ENCODE data around the gene TMEM119.
"Not testable (repeated sequence)": the region's sequence is repeated elsewhere in the genome, so short reads cannot be mapped to it uniquely, and the experiment has no call there.

Gene TMEM119

GRCh38 chr12:108583991-108584390 lies 13.9 kb downstream of the TMEM119 start:
- H3K36me3 Mint-ChIP-seq = no peaks in the 10 kb centered on the region
- H3K4me3 Mint-ChIP-seq = no peak overlapping the region
- DNase-seq = no peak
- CTCF ChIA-PET = no interaction called here
- H3K9me3 Mint-ChIP-seq = peaks cover 2% of the 10 kb centered on the region
- peaks cover 4% of the 10 kb centered on the region for H3K27me3 Mint-ChIP-seq
- no peaks in the 10 kb centered on the region for H3K4me1 Mint-ChIP-seq
- no peak overlapping the region for H3K27ac Mint-ChIP-seq

GRCh38 chr12:108582978-108583770 lies 14.7 kb downstream of the TMEM119 start:
- Mint-ChIP-seq H3K27ac (no peak overlapping the region), H3K27me3 (peaks cover 8% of the 10 kb centered on the region), H3K36me3 (no peaks in the 10 kb centered on the region), H3K9me3 (peaks cover 4% of the 10 kb centered on the region), H3K4me3 (no peak overlapping the region), H3K4me1 (no peaks in the 10 kb centered on the region)
- DNase-seq = no peak
- CTCF ChIA-PET = no interaction called here

DNA sequence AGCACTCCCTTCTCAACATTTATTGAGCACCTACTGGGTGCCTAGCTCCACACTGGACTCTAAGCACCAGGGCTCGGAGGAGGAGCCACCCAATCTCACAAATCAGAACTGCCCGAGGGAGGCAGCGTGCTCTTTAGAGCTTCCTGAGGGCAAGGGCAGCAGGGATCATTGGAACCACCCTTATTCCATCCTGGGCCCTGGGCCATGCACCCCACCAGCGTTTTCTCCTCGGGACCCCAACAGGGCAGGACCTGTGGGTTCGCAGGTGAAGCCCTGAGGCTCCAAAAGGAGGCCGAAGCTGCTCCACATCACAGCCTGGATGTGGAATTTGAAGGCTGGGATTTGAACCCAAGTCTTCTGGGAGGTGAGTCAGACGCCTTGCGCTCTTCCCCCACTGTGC lies 15.4 kb downstream of the TMEM119 start:
- Mint-ChIP-seq H3K4me3 (no peak overlapping the region), H3K4me1 (no peaks in the 10 kb centered on the region), H3K27ac (no peak overlapping the region), H3K9me3 (peaks cover 4% of the 10 kb centered on the region), H3K27me3 (peaks cover 8% of the 10 kb centered on the region), H3K36me3 (no peaks in the 10 kb centered on the region)
- CTCF ChIA-PET = interaction anchor here (0.9 kb wide), 1 partner anchor 34 kb away, joined by 4 read pairs; no protein-coding TSS in a partner anchor
- DNase-seq = no peak

GRCh38 chr12:108581311-108582227 lies 16.3 kb downstream of the TMEM119 start:
- Mint-ChIP-seq H3K27ac (no peak overlapping the region), H3K4me3 (no peak overlapping the region), H3K36me3 (no peaks in the 10 kb centered on the region), H3K27me3 (peaks cover 13% of the 10 kb centered on the region), H3K4me1 (peaks cover 3% of the 10 kb centered on the region), H3K9me3 (peaks cover 4% of the 10 kb centered on the region)
- CTCF ChIA-PET = interaction anchor here (0.9 kb wide), 1 partner anchor 35 kb away, joined by 4 read pairs; no protein-coding TSS in a partner anchor
- no peak for DNase-seq

- H3K4me1 Mint-ChIP-seq = peaks cover 11% of the 10 kb centered on the region
Observed at GRCh38 chr12:108580531-108580930, 17.4 kb downstream of the TMEM119 start.

GRCh38 chr12:108578813-108579212 lies 19.1 kb downstream of the TMEM119 start:
- Mint-ChIP-seq H3K4me3 (no peak overlapping the region), H3K27me3 (peaks cover 14% of the 10 kb centered on the region), H3K36me3 (no peaks in the 10 kb centered on the region), H3K27ac (peak overlapping the region; percentile 17), H3K9me3 (peaks cover 4% of the 10 kb centered on the region), H3K4me1 (peaks cover 27% of the 10 kb centered on the region)
- CTCF ChIA-PET = no interaction called here
- DNase-seq = no peak

More at GRCh38 chr12:108580531-108580930, 17.4 kb downstream of the TMEM119 start:
- Mint-ChIP-seq H3K27ac (no peak overlapping the region), H3K9me3 (peaks cover 4% of the 10 kb centered on the region), H3K27me3 (peaks cover 13% of the 10 kb centered on the region), H3K36me3 (no peaks in the 10 kb centered on the region), H3K4me3 (no peak overlapping the region)
- DNase-seq = no peak
- CTCF ChIA-PET = no interaction called here

DNA sequence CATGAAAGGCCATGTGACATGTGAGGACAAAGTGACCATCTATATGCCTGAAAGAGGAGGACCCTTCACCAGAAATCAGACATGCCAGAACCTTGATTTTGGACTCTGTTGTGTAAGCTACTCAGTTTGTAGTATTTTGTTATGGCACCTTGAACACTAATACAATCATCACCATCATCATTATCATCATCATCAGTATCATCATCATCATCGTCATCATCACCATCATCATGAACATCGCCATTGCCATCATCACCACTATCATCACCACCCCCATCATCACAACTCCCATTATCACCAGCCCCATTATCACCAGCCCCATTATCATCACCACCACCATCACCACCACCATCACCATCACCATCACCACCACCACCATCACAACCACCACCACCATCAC lies 19.6 kb downstream of the TMEM119 start:
- H3K27me3 Mint-ChIP-seq = peaks cover 14% of the 10 kb centered on the region

DNA sequence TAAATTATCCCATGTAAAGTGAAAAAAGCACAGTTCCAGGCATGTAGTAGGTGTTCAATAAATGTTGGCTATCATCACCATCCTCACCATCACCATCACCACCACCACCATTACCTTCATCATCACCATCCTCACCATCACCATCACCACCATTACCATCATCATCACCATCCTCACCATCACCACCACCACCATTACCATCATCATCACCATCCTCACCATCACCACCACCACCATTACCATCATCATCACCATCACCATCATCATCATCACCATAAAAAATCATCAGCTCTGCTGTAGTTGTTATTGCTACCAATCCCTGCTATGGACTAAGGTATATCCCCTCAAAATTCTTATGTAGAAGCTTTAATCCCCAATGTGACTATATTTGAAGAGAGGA lies 20.4 kb downstream of the TMEM119 start:
- CTCF ChIA-PET = interaction anchor here (1.0 to 4.0 kb wide), 2 partner anchors 17 to 42 kb away, joined by 3 to 23 read pairs; no protein-coding TSS in a partner anchor
- H3K27me3 Mint-ChIP-seq = peaks cover 14% of the 10 kb centered on the region
- H3K9me3 Mint-ChIP-seq = peaks cover 4% of the 10 kb centered on the region
- no peak overlapping the region for H3K27ac Mint-ChIP-seq
- no peaks in the 10 kb centered on the region for H3K36me3 Mint-ChIP-seq
- H3K4me3 Mint-ChIP-seq = no peak overlapping the region
- no peak for DNase-seq
- peaks cover 32% of the 10 kb centered on the region for H3K4me1 Mint-ChIP-seq

More for the DNA sequence above, 19.6 kb downstream of the TMEM119 start:
- peaks cover 31% of the 10 kb centered on the region for H3K4me1 Mint-ChIP-seq
- no peak overlapping the region for H3K27ac Mint-ChIP-seq
- DNase-seq = no peak
- CTCF ChIA-PET = interaction anchor here (4.0 kb wide), 1 partner anchor 41 kb away, joined by 23 read pairs; no protein-coding TSS in a partner anchor
- no peaks in the 10 kb centered on the region for H3K36me3 Mint-ChIP-seq
- H3K4me3 Mint-ChIP-seq = no peak overlapping the region
- peaks cover 4% of the 10 kb centered on the region for H3K9me3 Mint-ChIP-seq

DNA sequence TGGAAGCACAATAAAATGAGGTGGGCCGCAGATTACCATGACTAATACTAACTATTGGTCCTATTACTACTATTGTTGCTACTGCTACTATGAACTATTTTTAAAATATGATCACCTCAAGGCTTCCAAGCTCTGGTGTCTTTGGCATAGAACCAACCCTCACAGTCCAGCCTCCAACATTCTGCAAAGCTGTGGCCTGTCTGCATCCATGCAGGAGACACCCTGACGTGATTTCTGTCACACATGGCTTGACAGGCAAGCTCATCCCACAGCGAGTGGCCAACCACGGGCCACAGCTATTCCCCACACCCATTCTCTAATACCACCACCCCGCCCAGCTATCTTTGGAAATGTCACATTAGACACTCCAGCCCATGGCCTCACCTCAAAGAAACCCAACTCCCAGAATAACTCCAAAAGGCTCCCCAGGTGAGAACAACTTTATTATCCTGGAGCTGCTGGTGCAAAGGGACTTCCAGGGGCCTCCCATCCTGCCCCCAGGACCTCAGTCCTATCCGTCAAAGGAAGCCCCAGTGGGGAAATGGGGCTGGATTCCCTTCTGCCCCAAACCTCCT lies 21.1 kb downstream of the TMEM119 start:
- Mint-ChIP-seq H3K36me3 (no peaks in the 10 kb centered on the region), H3K4me1 (peaks cover 37% of the 10 kb centered on the region), H3K9me3 (peaks cover 4% of the 10 kb centered on the region), H3K27ac (no peak overlapping the region), H3K27me3 (peaks cover 14% of the 10 kb centered on the region), H3K4me3 (no peak overlapping the region)
- CTCF ChIA-PET = interaction anchor here (1.0 to 4.0 kb wide), 2 partner anchors 18 to 42 kb away, joined by 3 to 23 read pairs; no protein-coding TSS in a partner anchor
- DNase-seq = no peak

DNA sequence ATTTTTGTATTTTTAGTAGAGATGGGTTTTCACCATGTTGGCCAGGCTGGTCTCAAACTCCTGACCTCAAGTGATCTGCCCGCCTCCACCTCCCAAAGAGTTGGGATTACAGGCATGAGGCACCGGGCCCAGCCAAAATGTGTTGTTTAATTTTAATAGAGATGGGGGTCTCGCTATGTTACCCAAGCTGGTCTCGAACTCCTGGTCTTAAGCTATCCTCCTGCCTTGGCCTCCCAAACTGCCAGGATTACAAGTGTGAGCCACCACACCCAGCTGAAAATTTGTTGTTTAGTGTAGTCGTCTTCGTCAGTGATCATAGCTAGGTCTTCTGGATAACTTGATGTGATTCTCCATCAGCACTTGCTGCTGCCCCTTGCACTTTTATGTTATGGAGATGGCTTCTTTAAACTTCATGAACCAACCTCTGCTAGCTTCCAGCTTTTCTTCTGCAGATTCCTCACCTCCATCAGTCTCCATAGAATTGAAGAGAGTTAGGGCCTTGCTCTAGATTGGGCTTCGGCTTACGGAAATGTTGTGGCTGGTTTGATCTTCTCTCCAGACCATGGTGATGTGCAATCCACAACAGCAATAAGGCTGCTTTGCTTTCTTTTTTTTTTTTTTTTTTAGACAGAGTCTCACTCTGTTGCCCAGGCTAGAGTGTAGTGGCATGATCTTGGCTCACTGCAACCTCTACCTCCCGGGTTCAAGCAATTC lies 22.5 kb downstream of the TMEM119 start:
- Mint-ChIP-seq H3K36me3 (peaks cover 5% of the 10 kb centered on the region), H3K27me3 (peaks cover 14% of the 10 kb centered on the region), H3K27ac (peak overlapping the region; percentile 80), H3K9me3 (peaks cover 4% of the 10 kb centered on the region), H3K4me1 (peaks cover 46% of the 10 kb centered on the region), H3K4me3 (no peak overlapping the region)
- CTCF ChIA-PET = interaction anchor here (1.0 to 4.0 kb wide), 2 partner anchors 20 to 44 kb away, joined by 3 to 23 read pairs; no protein-coding TSS in a partner anchor
- DNase-seq = no peak

DNA sequence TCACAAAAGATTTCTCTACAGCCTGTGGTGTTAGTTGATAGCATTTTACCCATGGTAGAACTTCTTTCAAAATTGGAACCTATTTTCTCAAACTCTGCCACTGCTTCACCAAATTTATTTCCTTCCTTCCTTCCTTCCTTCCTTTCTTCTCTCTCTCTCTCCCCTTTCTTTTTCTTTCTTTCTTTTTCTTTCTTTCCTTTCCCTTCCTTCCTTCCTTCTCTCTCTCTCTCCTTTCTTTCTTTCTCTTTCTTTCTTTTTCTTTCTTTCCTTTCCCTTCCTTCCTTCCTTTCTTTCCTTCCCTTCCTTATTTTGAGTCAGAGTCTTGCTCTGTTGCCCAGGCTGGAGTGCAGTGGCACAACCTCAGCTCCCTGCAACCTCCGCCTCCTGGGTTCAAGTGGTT lies 23.6 kb downstream of the TMEM119 start:
- peaks cover 57% of the 10 kb centered on the region for H3K4me1 Mint-ChIP-seq
- peaks cover 14% of the 10 kb centered on the region for H3K27me3 Mint-ChIP-seq
- CTCF ChIA-PET = interaction anchor here (4.0 kb wide), 1 partner anchor 45 kb away, joined by 23 read pairs; no protein-coding TSS in a partner anchor
- not testable (repeated sequence) for H3K9me3 Mint-ChIP-seq, H3K4me3 Mint-ChIP-seq, H3K27ac Mint-ChIP-seq, DNase-seq
- peaks cover 10% of the 10 kb centered on the region for H3K36me3 Mint-ChIP-seq

DNA sequence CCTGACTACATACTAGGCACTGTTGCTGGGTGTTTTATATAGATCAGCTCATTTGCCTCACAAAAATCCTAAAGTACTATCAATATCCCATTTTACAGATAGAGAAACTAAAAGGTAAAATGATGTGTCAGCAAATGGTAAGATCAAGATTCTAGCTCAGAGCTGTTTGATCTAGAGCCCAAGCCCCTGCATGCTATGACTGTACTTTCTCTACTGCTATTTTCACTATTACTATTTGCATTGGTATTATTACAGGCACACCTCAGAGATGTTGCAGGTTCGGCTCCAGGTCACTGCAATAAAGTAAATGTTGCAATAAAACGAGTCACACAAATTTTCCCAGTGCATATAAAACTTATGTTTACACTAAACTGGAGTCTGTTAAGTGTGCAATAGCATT lies 24.6 kb downstream of the TMEM119 start:
- H3K4me1 Mint-ChIP-seq = peaks cover 67% of the 10 kb centered on the region
- no peak overlapping the region for H3K27ac Mint-ChIP-seq
- CTCF ChIA-PET = interaction anchor here (0.6 to 15.3 kb wide), 5 partner anchors 9 to 231 kb away, joined by 3 to 268 read pairs (median 4); no protein-coding TSS in a partner anchor
- H3K36me3 Mint-ChIP-seq = peaks cover 19% of the 10 kb centered on the region
- no peak overlapping the region for H3K4me3 Mint-ChIP-seq
- no peaks in the 10 kb centered on the region for H3K9me3 Mint-ChIP-seq
- H3K27me3 Mint-ChIP-seq = peaks cover 9% of the 10 kb centered on the region
- DNase-seq = no peak

DNA sequence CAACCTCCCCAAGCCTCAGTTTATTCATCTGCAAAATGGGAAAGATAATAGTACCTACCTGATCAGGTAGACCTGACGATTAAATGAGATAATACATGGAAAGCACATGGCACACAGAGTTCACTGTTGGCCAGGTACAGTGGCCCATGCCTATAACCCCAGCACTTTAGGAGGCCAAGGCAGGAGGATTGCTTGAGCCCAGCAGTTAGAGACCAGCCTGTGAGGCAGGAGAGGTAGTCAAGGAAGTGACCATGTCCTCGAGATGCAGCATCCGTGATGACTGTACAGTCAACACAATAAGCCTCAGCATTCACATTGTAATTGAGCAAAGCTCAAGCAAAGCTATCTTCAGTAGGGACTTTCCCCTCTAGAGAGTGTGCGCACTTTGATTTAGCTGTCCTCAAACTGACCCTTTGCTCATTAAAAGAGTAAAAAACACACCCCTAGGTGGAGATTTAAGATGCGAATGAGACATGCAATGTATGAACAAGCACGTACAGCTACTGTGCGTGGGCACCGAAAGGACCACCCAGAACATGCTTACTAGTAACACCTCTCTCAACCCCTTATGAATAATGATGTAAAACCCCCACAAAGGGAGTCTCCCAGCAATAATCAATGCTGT lies 25.6 kb downstream of the TMEM119 start:
- Mint-ChIP-seq H3K4me3 (no peak overlapping the region), H3K27ac (peak overlapping the region; percentile 33), H3K9me3 (no peaks in the 10 kb centered on the region), H3K27me3 (peaks cover 9% of the 10 kb centered on the region), H3K36me3 (peaks cover 28% of the 10 kb centered on the region), H3K4me1 (peaks cover 77% of the 10 kb centered on the region)
- CTCF ChIA-PET = interaction anchor here (0.6 to 15.3 kb wide), 8 partner anchors 8 to 523 kb away, joined by 3 to 268 read pairs (median 4); partner anchors contain the start of gene SART3
- DNase-seq = no peak
